Measurements from ENCODE around the gene SIM1.

Gene SIM1

DNA sequence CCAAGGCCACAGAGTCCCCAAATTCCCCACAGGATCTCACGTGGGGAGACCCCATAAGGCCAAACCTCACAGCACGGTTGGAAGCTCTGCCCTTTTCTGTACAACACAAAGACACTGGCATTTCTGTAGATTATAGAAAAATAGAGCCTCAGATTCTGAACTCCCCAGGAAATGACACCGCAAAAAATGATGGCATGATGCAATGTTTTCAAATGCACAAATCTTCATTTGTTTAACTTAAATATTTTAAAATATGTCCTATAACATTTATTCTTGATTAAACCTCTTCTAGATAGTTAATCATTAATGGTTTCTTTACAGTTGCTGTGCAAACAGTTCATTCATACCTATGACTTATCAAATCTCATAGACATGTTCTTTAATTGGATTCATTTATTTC is 33.8 kb downstream of the SIM1 start:
- DNase-seq, result no peak

DNA sequence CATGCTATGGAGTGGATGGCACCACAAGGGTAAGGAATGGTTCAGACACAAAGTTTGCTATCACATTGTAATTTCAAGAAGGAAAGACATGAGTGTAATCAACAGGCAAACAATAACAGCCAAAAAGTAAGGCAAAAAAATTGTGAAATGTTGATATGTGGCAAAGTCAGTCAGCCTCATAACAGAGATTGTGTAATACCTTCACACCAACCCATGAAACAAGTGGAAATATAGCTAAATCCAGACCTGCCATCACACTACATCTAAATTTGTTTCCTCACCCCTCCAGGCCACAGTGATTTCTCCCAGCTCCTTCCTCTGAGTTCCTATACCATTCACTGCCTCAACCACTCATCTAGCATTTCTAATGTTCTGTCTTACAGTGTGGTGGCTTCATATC is 37.3 kb downstream of the SIM1 start:
- DNase-seq, result no peak

DNA sequence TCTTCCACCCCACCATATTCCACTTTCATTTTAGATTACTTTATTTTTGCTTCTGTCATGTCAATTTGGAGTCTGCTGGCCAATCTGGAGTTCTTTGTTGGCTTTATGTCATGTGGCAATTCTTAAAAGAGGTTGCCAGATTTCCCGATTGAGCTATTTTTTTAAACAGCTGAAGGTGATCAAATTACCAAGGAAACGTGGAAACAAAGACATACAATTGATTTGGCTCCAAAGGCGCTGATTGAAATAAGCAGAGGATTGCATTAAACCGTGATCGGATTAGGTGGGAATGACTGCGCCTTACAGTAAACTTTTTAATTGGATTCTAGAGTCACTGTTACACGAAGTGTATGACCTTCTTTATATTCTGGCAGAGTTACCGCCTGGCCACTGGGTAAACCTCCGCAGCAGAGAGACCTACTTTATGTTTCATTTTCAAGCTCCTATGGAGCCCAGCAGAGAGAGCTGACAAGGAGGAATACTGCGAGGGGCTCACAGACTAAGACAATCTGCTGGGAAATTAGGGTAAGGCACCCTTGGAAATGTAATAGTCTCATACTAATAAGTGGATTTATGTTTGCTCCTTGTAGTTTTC is 37.9 kb downstream of the SIM1 start:
- no peak for DNase-seq

DNA sequence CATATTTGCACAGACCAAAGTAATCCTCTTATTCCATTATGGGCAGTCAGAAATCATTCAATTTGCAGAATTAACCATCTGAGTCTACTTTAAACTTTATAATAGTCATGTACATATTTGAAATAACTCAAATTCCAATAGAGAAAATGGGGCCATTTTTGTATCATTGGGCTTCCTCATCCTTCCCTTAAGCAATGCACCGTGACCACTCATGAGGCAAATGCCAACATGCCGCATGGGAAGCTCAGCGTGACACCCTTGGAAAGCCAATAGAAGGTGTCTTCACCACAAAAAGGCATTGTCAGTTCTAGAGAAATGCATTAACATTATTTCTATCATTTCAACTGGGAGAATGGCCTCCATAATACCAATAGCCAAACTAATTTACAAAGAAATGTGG is 38.5 kb downstream of the SIM1 start:
- no peak for DNase-seq

DNA sequence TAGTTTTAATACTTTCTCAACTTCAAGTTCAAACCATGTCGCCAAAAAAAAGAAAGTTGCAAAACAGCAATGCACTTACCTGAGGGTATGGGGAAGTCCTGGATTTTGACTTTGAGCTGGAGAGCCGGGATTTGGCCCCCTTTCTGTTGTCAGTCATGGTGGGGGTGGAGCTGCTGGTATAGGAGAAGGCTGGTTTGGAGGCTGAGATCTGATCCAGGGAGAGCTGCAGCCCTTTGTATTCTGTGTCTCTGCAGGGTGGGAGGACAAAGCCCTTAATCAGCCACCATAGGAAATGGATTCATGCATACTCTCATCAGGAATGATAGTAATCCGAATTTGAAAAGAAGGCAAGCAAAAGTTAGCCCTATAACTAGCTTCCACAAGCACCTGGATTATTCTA is 44.0 kb downstream of the SIM1 start:
- DNase-seq, result no peak

DNA sequence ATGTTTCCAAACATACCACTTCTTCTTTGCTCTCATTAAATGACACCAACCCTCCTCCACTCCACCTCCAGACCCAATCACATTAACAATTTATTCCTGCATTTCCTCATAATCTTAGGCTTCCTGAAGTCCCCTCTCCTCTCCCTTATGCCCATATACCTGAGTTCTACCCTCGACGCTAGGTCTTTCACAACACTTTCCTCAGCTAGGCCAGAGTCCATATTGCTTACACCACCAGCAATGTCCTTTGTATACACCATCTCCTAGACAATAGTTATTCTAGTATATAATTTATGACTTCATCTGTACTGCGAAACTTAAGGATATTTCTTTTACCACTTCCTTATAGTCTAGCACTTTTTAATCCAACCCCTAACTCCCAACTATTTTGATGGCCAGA is 47.7 kb downstream of the SIM1 start:
- no peak for DNase-seq

DNA sequence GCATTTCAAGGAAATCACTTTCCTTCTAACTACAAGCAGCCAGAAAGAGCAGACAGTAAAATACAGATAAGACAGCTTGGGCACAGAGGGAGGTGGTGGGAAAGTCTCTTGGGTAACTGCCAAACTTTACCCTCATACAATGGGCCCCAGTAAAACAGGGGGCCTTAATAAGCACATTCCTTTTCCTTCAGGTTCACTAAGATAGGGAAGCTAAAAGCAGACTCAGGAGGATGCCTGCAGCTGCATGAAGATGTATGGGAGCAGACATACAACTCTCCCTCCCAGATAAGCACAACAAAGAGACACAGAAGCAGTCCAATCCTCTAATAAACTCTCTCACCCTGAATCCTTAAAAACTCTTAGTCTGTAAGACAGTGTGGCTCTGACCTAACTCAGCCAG is 49.0 kb downstream of the SIM1 start:
- no peak for DNase-seq

DNA sequence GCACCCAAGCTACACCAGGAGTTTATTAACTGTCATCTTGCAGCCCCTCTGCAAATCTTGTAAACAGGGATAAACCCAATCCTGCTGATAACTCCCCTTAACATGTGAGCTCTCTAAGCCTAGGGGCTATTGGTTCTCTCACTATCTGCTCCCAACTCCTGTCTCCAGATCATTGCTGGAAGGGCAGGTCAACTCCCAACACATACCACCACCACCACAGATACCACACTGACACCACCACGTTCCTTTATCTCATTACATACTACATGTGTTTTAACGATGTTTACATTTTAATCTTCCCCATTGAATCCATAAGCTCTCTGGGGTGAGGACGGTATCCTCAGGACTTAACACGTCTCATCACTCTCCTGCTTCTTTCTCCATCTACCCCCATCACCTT is 51.8 kb downstream of the SIM1 start:
- no peak for DNase-seq

DNA sequence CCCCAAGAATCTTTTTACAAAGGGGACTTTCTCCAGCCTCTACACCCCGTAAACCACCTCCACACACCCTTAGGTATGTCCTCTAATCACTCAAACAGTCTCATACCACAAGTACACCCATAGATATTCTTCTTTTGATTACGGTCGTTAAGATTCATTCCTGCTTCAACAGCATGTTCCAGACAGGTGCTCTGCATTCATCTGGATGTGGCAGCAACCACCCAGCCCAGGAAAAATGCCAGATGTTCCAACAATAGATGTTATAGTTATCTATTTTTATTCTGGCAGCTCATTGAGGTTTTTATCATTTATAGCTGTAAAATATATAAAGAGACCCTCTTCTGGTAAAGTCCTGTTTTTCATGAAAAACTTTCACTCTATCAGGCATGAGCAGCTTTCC is 60.7 kb downstream of the SIM1 start:
- DNase-seq, result no peak

DNA sequence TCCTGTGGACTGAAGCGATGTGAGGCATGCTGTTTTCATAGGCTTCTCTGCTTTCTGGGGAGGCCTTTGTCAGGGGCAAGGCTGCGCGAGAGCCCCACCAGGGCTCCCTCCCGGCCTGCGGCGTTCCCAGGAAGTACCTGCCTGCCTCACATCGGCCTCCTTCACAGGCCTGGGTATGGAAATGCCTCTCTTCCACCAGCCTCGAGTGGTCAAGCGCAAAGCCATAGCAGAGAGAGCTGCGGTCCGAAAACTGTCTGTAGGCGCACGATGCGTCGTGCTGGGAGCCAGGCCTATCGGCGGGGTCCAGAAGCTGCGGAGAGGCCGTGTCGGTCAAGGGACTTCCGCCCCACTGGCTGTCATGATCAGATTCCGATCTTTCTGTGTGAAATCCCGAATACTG is 71.2 kb downstream of the SIM1 start:
- DNase-seq, result no peak

DNA sequence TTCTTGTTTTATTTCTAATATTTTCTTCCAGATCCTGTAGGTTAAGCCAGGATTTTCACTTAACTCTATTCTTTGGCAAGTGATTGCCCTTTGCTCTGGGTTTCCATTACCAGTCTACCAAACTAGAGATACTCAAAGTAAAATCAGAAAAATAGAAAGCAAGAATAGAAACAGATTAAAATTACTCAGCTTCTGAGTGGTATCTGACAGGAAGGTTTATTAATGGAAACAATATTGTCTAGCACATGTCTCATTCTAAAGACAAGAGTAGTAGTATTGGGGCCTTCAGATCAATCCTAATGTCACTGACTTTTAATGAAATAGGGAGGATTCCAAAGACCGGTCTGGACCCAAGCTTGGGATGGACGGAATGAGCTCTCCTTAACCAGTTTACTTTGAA is 72.3 kb downstream of the SIM1 start:
- no peak for DNase-seq

DNA sequence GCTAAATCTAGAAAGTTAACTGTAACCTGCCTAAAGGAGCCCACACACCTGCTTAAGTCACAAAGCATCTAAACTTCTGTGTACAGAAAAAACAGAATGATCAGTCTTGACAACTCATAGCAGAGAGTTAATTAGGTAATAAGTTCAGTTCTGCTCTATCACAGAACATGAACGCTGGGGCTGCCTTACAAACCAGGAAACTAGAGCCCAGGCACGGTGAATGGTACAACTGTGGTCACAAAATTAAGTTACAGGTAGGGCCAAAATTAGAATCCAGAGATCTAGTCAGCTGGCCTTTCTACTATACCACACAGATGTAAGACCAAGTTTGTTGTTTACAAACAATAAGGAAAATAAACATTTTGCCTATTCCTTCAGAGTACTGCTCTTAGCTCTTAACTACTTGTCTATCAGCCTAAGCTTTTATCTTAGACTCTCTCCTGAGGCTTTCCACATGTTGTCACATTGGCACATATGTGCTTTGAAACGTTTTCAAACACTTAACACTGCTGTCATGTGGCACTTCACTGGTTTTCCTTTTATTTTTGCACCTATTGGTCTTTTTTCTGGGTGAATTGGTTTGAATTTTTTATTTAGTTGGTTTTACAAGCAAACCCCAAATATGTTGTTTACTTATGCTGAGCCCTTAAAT is 75.7 kb downstream of the SIM1 start:
- DNase-seq, result no peak

DNA sequence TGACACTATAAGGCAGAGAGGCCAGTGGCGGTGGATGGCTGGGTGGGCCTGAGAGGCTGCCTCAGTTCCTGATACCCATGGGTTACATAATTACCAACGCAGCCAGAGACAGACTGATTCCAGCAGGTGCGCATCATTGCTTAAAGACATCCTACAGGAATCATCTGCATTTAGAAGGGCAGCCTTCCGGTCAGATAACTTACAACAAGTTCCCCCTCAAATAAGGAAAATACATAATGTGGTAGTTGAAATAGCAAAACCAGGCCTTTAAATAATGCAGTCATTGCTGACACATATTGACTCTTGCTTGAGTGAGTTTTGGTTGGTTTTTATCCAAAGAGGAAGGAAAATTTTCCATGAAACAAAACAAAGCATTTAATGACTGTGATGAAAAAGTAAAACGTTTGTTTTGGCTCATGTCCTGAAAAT is 81.9 kb downstream of the SIM1 start:
- DNase-seq, result no peak

DNA sequence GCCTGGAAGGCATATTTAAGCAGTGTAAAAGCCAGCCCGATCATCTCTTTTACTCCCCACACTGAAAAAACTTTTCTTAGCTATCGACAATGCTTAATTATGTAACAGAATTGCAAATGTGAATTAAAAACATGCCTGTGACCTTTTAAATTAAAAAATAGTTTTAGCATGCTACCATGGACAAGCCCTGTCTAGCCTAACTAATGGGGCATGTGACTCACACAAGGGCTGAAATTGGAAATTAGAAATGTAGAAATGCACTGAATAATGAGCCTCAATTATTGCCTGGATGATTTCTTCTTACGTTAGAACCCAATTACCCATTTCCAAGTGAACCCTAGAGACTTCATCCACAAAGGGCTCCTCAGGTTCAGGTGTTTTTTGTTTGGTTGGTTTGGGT is 82.7 kb downstream of the SIM1 start:
- DNase-seq, result no peak

DNA sequence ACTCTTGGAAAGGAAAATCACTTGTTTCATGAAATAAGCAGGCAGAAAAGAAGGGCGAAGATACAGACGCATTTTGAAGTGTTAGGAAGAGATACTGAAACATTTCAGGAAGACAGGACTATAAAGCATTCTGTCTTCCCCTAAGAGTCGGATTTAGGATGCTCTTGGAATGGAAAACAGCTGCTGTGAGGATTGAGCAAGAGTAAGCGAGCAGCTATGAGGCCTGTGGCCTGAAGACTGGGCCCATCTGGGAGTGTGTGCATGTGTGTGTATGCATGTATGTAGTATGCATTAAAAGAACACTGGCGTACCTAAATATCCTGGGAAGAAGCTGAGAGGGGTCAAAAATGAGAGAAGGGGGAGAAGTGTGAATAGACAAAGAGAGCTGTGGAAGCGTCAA is 83.6 kb downstream of the SIM1 start:
- DNase-seq, result no peak

DNA sequence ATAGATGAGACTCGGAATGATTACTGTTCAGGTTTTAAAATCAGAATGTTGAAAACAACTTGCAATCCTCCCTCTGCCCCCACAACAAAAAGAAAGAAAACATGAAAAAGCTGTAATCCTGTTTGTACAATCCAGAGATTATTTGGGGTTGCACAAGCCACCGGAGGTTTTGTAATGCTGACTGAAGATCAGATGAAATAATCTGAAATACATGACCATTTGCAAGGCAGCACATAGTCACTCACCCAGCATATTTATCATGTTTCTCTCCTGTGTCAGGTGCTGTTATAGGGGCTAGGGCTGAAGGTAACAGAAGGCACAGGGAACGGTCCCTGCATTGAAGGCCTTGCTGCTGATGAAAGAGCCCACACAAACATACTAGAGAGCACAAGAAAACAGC is 85.3 kb downstream of the SIM1 start:
- DNase-seq, result no peak

DNA sequence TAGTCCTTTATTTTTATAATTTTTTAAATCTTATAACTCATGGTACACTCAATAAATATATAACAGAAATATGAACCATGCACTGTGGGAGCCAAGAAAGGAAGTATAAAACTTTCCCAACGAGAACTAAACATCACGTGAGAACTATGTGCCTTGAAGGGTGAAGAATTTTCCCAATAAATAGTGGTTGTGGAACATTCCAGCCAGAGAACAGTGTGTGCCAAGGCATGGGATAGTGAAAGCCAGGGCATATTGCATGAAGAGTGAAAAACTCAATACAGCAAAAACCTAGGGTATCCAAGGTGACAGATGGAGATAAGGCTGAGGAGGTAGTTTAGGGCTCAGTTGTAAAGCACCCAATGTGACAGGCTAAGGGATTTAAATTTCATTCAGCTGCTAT is 86.1 kb downstream of the SIM1 start:
- no peak for DNase-seq

DNA sequence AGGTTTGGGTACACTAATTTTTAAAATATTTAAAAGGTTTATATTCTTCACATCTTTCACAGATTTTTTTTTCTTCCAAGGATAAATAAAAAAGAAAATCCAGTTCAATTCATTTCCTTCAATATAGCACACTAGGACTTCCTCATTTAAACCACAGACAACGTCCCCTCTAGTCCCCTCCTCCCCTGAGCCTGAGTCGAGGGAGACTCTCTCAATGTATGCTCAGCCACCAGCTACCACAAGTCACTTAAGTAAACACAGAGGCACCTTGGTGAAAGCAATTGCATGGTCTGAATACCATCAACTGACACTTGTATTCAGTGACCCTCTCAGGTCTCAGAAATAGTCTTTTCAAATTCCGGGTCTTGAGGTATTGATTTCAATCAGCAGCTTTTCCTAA is 88.6 kb downstream of the SIM1 start:
- DNase-seq, result no peak

DNA sequence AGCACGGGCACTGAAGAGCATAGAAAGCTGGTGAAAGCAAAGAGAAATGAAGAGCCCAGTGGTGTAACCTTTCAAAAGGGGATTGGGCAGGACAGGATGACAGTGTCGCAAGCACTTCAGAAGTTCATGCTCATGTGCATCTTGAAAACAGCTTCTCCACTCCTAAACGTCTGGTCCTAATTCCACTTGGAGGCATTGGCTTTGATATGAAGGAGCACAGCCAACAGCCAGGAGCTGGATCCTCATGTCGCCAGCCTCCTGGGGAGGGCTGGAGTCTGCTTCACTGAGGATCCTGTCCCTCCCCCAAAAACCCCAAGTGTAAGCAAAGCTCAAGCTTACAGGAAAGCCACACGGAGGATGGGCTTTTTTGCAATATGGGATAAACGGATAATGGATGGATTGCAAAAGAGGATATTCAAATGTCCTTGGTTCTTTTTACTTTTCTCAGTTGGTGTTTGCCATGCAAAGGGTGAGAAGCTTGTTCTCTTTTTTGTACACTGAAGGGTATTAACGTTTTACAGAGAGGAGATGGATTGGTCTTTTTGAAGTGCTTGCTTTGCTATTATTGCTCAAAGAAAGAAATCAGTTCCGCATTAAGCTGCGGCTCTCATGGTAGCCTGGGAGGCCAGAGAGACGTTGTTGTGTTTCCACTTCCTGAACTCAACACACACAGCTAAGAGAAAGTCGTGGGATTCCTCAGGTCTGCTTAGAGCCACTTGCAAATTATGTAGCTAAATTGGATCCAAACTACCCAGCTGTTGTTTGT is 92.2 kb downstream of the SIM1 start:
- no peak for DNase-seq

DNA sequence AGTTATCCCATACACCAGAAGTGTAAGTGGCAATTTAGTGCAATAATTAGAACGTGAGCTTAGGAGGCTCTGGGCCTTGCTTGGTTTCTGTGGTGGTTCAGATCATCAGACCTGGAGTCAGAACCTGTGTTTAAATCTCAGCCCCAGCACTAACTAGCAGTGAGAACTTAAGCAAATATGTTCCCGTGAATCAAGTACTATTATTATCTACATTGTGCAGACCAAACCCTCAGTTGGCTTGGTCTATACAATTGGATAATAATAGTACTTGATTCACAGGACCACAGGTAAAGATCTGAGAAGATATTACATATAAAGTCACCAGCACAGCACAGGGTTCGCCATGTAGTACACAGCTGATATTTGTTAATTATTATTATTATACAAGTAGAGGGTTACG is 93.1 kb downstream of the SIM1 start:
- no peak for DNase-seq

DNA sequence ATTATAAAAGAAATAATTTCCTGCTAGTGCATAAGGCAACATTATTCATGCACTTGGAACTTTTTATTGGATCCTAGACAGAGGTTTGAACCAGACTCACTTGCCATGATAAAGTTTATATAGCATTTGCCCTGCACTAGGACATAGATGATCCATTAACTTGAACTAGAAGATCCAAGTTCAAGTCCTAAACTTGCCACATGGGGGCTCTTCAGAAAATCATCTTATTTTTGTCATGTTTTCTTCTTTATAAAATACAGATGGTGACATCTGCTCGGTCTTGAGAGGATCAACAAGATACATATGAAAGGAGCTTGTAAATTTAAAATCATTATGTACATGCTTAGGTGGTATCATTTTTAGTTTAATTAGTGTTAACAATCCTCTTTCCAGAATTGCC is 94.5 kb downstream of the SIM1 start:
- DNase-seq, result no peak

DNA sequence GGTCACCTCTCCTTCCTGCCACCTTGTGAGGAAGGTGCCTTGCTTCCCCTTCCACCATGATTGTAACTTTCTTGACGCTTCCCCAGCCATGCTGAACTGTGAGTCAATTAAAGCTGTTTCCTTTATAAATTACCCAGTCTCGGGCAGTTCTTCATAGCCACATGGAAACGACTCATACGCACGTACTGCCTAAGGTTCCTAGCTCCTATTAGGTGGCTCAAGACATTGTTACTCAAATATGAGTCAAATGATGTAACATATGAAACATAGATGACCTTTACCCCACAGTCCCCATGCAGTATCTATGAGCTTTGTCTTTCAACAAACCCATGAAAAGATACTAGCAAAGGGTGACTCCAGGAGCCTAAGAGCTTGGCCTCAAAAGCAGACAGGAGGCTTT is 98.3 kb downstream of the SIM1 start:
- no peak for DNase-seq

DNA sequence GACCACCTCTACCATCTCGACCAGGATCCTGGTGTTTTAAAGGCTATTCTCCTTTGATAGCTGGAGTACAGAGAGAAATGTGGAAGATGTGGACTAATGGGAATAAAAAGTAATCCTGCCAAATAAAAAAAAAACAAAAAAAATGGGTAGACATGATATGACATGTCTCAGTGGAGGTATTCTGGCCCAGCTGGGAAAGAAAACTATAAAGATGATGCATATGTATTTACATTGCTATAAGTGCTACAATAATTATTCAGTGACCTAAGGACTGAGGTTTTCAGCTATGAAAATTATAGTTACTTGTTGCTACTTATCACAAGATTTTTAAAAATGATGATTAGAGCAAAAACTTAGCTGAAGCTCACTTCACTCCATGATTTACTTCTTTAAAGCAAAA is 101.1 kb downstream of the SIM1 start:
- DNase-seq, result no peak
